Measurements from ENCODE around the gene RABL6.

DNA sequence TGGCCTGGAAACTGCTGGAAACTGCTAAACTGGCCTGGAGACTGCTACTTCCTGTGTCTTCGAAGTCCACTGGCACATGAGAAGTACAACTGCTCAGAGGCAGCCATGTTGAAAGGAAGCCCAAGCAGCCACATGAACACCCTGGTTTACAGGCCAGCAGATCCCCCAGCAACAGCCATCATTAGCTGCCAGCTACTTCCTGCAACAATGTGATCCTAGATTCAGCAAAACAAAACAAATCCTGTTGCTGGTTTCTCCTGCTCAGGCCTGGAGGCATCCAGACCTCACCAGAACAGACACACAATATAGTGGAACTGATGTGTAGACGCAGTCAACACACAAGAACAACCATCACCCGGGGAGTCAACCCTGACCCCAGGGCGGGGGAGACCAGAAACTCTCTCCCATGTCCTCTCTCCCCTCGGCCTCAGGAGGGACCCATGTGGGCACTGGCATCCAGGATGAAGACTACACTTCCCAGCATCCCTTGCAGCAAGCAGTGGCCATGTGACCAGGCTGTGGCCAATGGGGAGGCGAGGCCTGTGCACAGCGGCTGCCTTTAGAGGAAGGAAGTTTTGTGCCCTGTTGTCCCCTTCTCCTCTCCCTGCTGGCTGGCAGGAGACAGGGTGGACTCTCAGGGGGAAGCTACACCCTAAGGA, 34.2 kb upstream of the RABL6 start:
- no peak for TF ChIP-seq BCL11A (tag by site-specific recombination; IDR thresholded peaks at IDR 0.05; ENCODE audit: low read depth)
- no peak for TF ChIP-seq ZNF350 (tag by site-specific recombination; IDR thresholded peaks at IDR 0.05)
- TF ChIP-seq, protein P1, sequence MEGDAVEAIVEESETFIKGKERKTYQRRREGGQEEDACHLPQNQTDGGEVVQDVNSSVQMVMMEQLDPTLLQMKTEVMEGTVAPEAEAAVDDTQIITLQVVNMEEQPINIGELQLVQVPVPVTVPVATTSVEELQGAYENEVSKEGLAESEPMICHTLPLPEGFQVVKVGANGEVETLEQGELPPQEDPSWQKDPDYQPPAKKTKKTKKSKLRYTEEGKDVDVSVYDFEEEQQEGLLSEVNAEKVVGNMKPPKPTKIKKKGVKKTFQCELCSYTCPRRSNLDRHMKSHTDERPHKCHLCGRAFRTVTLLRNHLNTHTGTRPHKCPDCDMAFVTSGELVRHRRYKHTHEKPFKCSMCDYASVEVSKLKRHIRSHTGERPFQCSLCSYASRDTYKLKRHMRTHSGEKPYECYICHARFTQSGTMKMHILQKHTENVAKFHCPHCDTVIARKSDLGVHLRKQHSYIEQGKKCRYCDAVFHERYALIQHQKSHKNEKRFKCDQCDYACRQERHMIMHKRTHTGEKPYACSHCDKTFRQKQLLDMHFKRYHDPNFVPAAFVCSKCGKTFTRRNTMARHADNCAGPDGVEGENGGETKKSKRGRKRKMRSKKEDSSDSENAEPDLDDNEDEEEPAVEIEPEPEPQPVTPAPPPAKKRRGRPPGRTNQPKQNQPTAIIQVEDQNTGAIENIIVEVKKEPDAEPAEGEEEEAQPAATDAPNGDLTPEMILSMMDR (tag by site-specific recombination; IDR thresholded peaks at IDR 0.05) = no peak
- no peak for TF ChIP-seq MEIS1 (CRISPR knock-in tag; IDR thresholded peaks at IDR 0.05; ENCODE audit: borderline replicate concordance)
- no peak for TF ChIP-seq ZNF18 (tag by site-specific recombination; IDR thresholded peaks at IDR 0.05)
- no peak for TF ChIP-seq ZNF174 (tag by site-specific recombination; IDR thresholded peaks at IDR 0.05)
- TF ChIP-seq GLI4 (tag by site-specific recombination; IDR thresholded peaks at IDR 0.05) = no peak
- no peak for TF ChIP-seq ZBTB26 (tag by site-specific recombination; optimal IDR thresholded peaks at IDR 0.05)
- TF ChIP-seq ZNF530 (tag by site-specific recombination; IDR thresholded peaks at IDR 0.05; ENCODE audit: low read depth) = no peak
